K562 (cell line): ENCODE results near the gene KRT80. TPM values are rescaled to one million over a fixed set of nuclear protein-coding genes. Genes with fewer than 3 reads are reported as not detected.

Experiments used
- ATAC-seq: fragments of 200-7000 bp; cut with Tn5 transposase; 3 replicates; pipeline ENCODE4 v1.9.1; 2020; ENCODE audit warnings: moderate library complexity
- BruUV-seq: library from RNA; stranded (reverse); fragments of 400-500 nt; replicated peaks from 2 replicates; lab custom pipeline; 2021; lab: Mats Ljungman, UMichigan
- CTCF ChIA-PET: fragments of 300-600 bp; formaldehyde crosslinking; extraction: SDS; loops from one replicate; lab custom pipeline; 2021; ENCODE audit warnings: low intra/inter-chr PET ratio; lab: Yijun Ruan, JAX
- POLR2A ChIA-PET: fragments of 300-600, 350-650 bp; sonication (Branson Sonifier 250); formaldehyde crosslinking; extraction: SDS; loops from one replicate; lab custom pipeline; 2021; ENCODE audit warnings: antibody characterized with exemption, inconsistent platforms; lab: Yijun Ruan, JAX
- DNase-seq, 4 experiments: peaks; one replicate each; pipeline versions ENCODE4 v3.0.0 to v3.0.0-alpha.2; 2011 to 2018; ENCODE audit warnings: low spot score in 3 of 4, mixed read lengths in 3 of 4; ENCODE audit errors: extremely low read depth in 1 of 4
- FAIRE-seq: peaks from 2 replicates; lab custom pipeline; 2011; peaks lifted over from hg19 to GRCh38; lab: Jason Lieb, UNC
- H2AFZ ChIP-seq: 2 replicates; pipeline ENCODE4 v1.6.0; 2011; ENCODE audit warnings: low read depth, low read length, control low read depth, inconsistent platforms
- H3K27ac ChIP-seq: fragments of 200-600 bp; 3 replicates; pipeline ENCODE4 v1.8.0; 2011; ENCODE audit warnings: low read depth, mild to moderate bottlenecking, control low read depth, inconsistent platforms, low read length, moderate library complexity, mixed read lengths; ENCODE audit errors: extremely low read depth
- H3K27me3 ChIP-seq, 2 experiments: fragments of 300-600 bp in 1 of 2; 2 replicates in 1 of 2; 3 replicates in 1 of 2; pipeline versions ENCODE4 v1.6.0 to v1.8.0; 2011; ENCODE audit warnings: inconsistent platforms in 2 of 2, low read length in 2 of 2, mild to moderate bottlenecking in 1 of 2, mixed read lengths in 1 of 2, moderate library complexity in 1 of 2; ENCODE audit not compliant: control insufficient read depth in 2 of 2, insufficient read depth in 2 of 2
- H3K36me3 ChIP-seq: fragments of 300-600 bp; 3 replicates; pipeline ENCODE4 v1.8.0; 2011; ENCODE audit warnings: mild to moderate bottlenecking, low read length, inconsistent platforms; ENCODE audit not compliant: control insufficient read depth, insufficient read depth
- H3K4me1 ChIP-seq, 2 experiments: fragments of 200-600 bp in 1 of 2; replicated peaks in 1 of 2; 2 replicates in 1 of 2; 3 replicates in 1 of 2; pipeline versions ENCODE4 v1.5.1 to v1.8.0; 2011; ENCODE audit warnings: inconsistent platforms in 2 of 2, low read length in 2 of 2, mild to moderate bottlenecking in 1 of 2, mixed read lengths in 1 of 2, moderate library complexity in 1 of 2; ENCODE audit not compliant: control insufficient read depth in 2 of 2, insufficient read depth in 2 of 2
- H3K4me2 ChIP-seq: 2 replicates; pipeline ENCODE4 v1.6.1; 2011; ENCODE audit warnings: low read length, control low read depth, inconsistent platforms, mixed read lengths; ENCODE audit not compliant: insufficient read depth
- H3K4me3 ChIP-seq: fragments of 200-600 bp; sonication (generic), shearing (Covaris generic); 2 replicates; pipeline ENCODE4 v1.5.1; 2016; ENCODE audit warnings: control low read depth, inconsistent platforms
- H3K79me2 ChIP-seq: fragments of 200-600 bp; 3 replicates; pipeline ENCODE4 v1.8.0; 2011; ENCODE audit warnings: low read length, inconsistent platforms; ENCODE audit not compliant: control insufficient read depth, insufficient read depth
- H3K9ac ChIP-seq, 2 experiments: 2 replicates each; pipeline versions ENCODE4 v1.6.0 to v1.6.1; 2011; ENCODE audit warnings: low read depth in 2 of 2, low read length in 2 of 2, control low read depth in 1 of 2, inconsistent platforms in 1 of 2, mild to moderate bottlenecking in 1 of 2, mixed read lengths in 1 of 2; ENCODE audit not compliant: insufficient read depth in 1 of 2
- H3K9me1 ChIP-seq: one replicate; pipeline ENCODE4 v1.6.0; 2011; ENCODE audit warnings: inconsistent platforms, mild to moderate bottlenecking, low read length, moderate library complexity; ENCODE audit not compliant: control insufficient read depth, insufficient read depth
- H3K9me3 ChIP-seq: replicated peaks from 2 replicates; pipeline ENCODE4 v1.5.1; 2011; ENCODE audit warnings: low read depth, low read length, inconsistent platforms; ENCODE audit not compliant: control insufficient read depth, insufficient read depth
- H4K20me1 ChIP-seq: replicated peaks from 2 replicates; pipeline ENCODE4 v1.6.1; 2011; ENCODE audit warnings: low read length, inconsistent platforms, mixed read lengths; ENCODE audit not compliant: control insufficient read depth, insufficient read depth
- FOXA3 ChIP-seq, 2 experiments: fragments of 450-650 bp in 1 of 2; sonication (generic) in 1 of 2; formaldehyde crosslinking; IDR thresholded peaks in 1 of 2; conservative IDR thresholded peaks in 1 of 2; 2 replicates each; pipeline versions ENCODE4 v1.4.0 to v1.8.0; 2020 to 2022; ENCODE audit warnings: mild to moderate bottlenecking in 2 of 2, missing genetic modification reagents in 1 of 2
- HIVEP1 ChIP-seq: fragments of 250-450 bp; sonication (Bioruptor Pico); IDR thresholded peaks from 2 replicates; pipeline ENCODE4 v1.4.0; 2020; ENCODE audit warnings: mild to moderate bottlenecking
- ILK ChIP-seq: fragments of 450-650 bp; IDR thresholded peaks from 2 replicates; pipeline ENCODE4 v1.6.1; 2016; ENCODE audit warnings: missing genetic modification characterization, low read depth, mild to moderate bottlenecking, missing compliant biosample characterization, moderate library complexity, borderline replicate concordance
- JUNB ChIP-seq: fragments of 450-650 bp; formaldehyde crosslinking; conservative IDR thresholded peaks from 2 replicates; pipeline ENCODE4 v1.4.0; 2020; ENCODE audit warnings: mild to moderate bottlenecking
- KDM5B ChIP-seq: fragments of 200-600 bp; sonication (generic); IDR thresholded peaks from 2 replicates; pipeline ENCODE4 v1.6.1; 2012; ENCODE audit warnings: low read depth, mild to moderate bottlenecking, moderate library complexity, low read length, control low read depth, inconsistent platforms; ENCODE audit not compliant: insufficient replicate concordance
- MAFG ChIP-seq: fragments of 450-650 bp; conservative IDR thresholded peaks from 2 replicates; pipeline ENCODE4 v1.6.1; 2016; ENCODE audit warnings: missing genetic modification characterization, missing compliant biosample characterization
- MEIS2 ChIP-seq: fragments of 450-650 bp; IDR thresholded peaks from 2 replicates; pipeline ENCODE4 v1.6.1; 2014; ENCODE audit warnings: mild to moderate bottlenecking; ENCODE audit not compliant: partially characterized antibody
- MXD1 ChIP-seq: fragments of 250-450 bp; sonication (Bioruptor Pico); IDR thresholded peaks from 2 replicates; pipeline ENCODE4 v1.8.0; 2021; ENCODE audit warnings: borderline replicate concordance, mild to moderate bottlenecking, moderate library complexity; ENCODE audit not compliant: poor library complexity, severe bottlenecking
- RHOXF2B ChIP-seq: fragments of 250-450 bp; sonication (Bioruptor Pico); conservative IDR thresholded peaks from 2 replicates; pipeline ENCODE4 v1.5.1; 2021
- ZNF436 ChIP-seq: fragments of 250-450, 450-650 bp; sonication (Bioruptor Pico); formaldehyde crosslinking; IDR thresholded peaks from 2 replicates; pipeline ENCODE4 v1.7.0; 2020; ENCODE audit warnings: mild to moderate bottlenecking
- ZNF561 ChIP-seq: fragments of 450-650 bp; formaldehyde crosslinking; conservative IDR thresholded peaks from 2 replicates; pipeline ENCODE4 v1.4.0; 2020; ENCODE audit warnings: mild to moderate bottlenecking, moderate library complexity
- ZZZ3 ChIP-seq: fragments of 450-650 bp; IDR thresholded peaks from 2 replicates; pipeline ENCODE4 v1.6.1; 2016; ENCODE audit warnings: antibody characterized with exemption, mild to moderate bottlenecking, moderate library complexity
- WGBS: fragments of 100-300 bp; shearing (Covaris generic); methylation state at CpG from one replicate; pipeline ENCODE4 v1.1.6; 2016; ENCODE audit warnings: low coverage, mixed read lengths; ENCODE audit not compliant: insufficient coverage; ENCODE audit errors: missing lambda C conversion rate; 5-methylcytosine and 5-hydroxymethylcytosine counted together
- in situ Hi-C: fragments of 300-500 bp; cut with MboI; formaldehyde crosslinking; loops from 4 replicates; pipeline ENCODE4 v1.15.0; 2018; ENCODE audit warnings: inconsistent platforms, mixed read lengths
- intact Hi-C: fragments of 100-400 bp; cut with micrococcal nuclease; formaldehyde crosslinking; loops from 2 replicates; pipeline ENCODE4 v1.14.2; 2022
- polyA plus RNA-seq, 8 experiments: library from polyadenylated mRNA; depleted of rRNA in 4 of 8; stranded (reverse) in 5 of 8; unstranded in 3 of 8; fragments of >200 nt; fragmentation: Nextera tagmentation in 2 of 8; fragmentation: Illumina TruSeq in 1 of 8; extraction: Ambion mirVana in 2 of 8; extraction: Trizol in 1 of 8; gene quantifications; 2 replicates each; pipeline versions ENCODE4 v1.2.1 to v1.2.3, GENCODE V29; 2011 to 2014; ENCODE audit warnings: inconsistent platforms in 1 of 8, missing spikeins in 1 of 8
- total RNA-seq, 7 experiments: library from RNA; depleted of rRNA in 6 of 7; stranded (reverse); fragments of >200 nt in 6 of 7; fragmentation: Illumina TruSeq in 2 of 7; extraction: Trizol in 2 of 7; gene quantifications; 2 replicates each; pipeline versions ENCODE4 v1.2.1 to v1.2.3, GENCODE V29; 2011 to 2021; ENCODE audit warnings: low replicate concordance in 1 of 7

KRT80 gene
- total and polyA plus RNA-seq, 9 of the 15 experiments (the other 6 are each of a cell fraction or from before 2014, with no cell fraction given) = not detected

GRCh38 chr12:52224151-52224550 is 32.3 kb upstream of the KRT80 start:
- ChIA-PET POLR2A (interaction anchor here (0.9 kb wide), 1 partner anchor 91 kb away, joined by 4 read pairs; no protein-coding TSS in a partner anchor), CTCF (no interaction called here)
- H4K20me1 ChIP-seq = no peaks in the 10 kb centered on the region
- H3K27ac ChIP-seq = no peak overlapping the region
- no TSS peak for BruUV-seq
- no peak overlapping the region for H3K9ac ChIP-seq
- no peak overlapping the region for H3K4me3 ChIP-seq
- H3K4me1 ChIP-seq = no peaks in the 10 kb centered on the region
- H3K36me3 ChIP-seq = no peaks in the 10 kb centered on the region
- intact Hi-C loops = no loop called here
- H3K9me3 ChIP-seq = no peaks in the 10 kb centered on the region
- H3K9me1 ChIP-seq = no peaks in the 10 kb centered on the region
- DNase-seq = no peak
- no peak for ATAC-seq
- no peak for FAIRE-seq
- 0% methylated on average over 3 of the region's 3 CpGs for WGBS
- H3K27me3 ChIP-seq = peaks cover 0 to 4% of the 10 kb centered on the region in 2 experiments; a peak in 2 of 5 replicates
- TF ChIP-seq ZZZ3 (no peak), ZNF436 (no peak), JUNB (CRISPR knock-in tag) (no peak), FOXA3 (CRISPR knock-in tag; conservative IDR thresholded peaks at IDR 0.05 in 1 of 2, IDR thresholded peaks at IDR 0.05 in 1 of 2) (no peak), KDM5B (no peak), MXD1 (no peak), ZNF561 (CRISPR knock-in tag) (no peak), MAFG (tag) (no peak), MEIS2 (no peak), RHOXF2B (no peak), HIVEP1 (CRISPR knock-in tag) (no peak), ILK (tag) (no peak)
- in situ Hi-C loops = no loop called here
- H3K79me2 ChIP-seq = no peaks in the 10 kb centered on the region
- no peak overlapping the region for H3K4me2 ChIP-seq
- H2AFZ ChIP-seq = no peak overlapping the region
